A549 (cell line): ENCODE data around the gene LRRC40. TPM values are rescaled to one million over a fixed set of nuclear protein-coding genes. Genes with fewer than 3 reads are reported as not detected.

Experiments
- ATAC-seq, 2 experiments: fragments of 200-7000 bp in 1 of 2; fragments of >200 bp in 1 of 2; cut with Nextera tagmentation in 1 of 2; cut with Tn5 transposase in 1 of 2; 3 replicates each; pipeline versions ENCODE4 v1.8.0 to v1.9.1; 2018 to 2020; ENCODE audit warnings: mild to moderate bottlenecking in 1 of 2, moderate library complexity in 1 of 2
- CTCF ChIA-PET: fragments of 300-600 bp; sonication (Branson Sonifier 250); formaldehyde crosslinking; extraction: SDS; loops from one replicate; lab custom pipeline; 2021; ENCODE audit warnings: antibody characterized with exemption, inconsistent platforms; lab: Yijun Ruan, JAX
- POLR2A ChIA-PET: fragments of 350-600 bp; formaldehyde crosslinking; extraction: SDS; loops from one replicate; lab custom pipeline; 2021; ENCODE audit warnings: antibody characterized with exemption, inconsistent platforms; lab: Yijun Ruan, JAX
- DNase-seq, 2 experiments: peaks; one replicate each; pipeline versions ENCODE4 v3.0.0 to v3.0.0-alpha.2; 2011 to 2016; ENCODE audit warnings: low read depth in 1 of 2, low spot score in 1 of 2
- FAIRE-seq: peaks from 2 replicates; lab custom pipeline; 2011; peaks lifted over from hg19 to GRCh38; lab: Jason Lieb, UNC
- H3K27ac ChIP-seq, 2 experiments: fragments of >200 bp; sonication (Bioruptor Twin); formaldehyde crosslinking; 3 replicates each; pipeline ENCODE4 v1.5.1; 2016 to 2017
- H3K4me1 ChIP-seq: fragments of >200 bp; sonication (Bioruptor Twin); formaldehyde crosslinking; 3 replicates; pipeline ENCODE4 v1.6.1; 2016
- H3K4me2 ChIP-seq: fragments of >200 bp; sonication (Bioruptor Twin); formaldehyde crosslinking; 3 replicates; pipeline ENCODE4 v1.6.1; 2016
- H3K4me3 ChIP-seq: fragments of >200 bp; sonication (Bioruptor Twin); formaldehyde crosslinking; 3 replicates; pipeline ENCODE4 v1.5.1; 2016
- H3K9me3 ChIP-seq: fragments of >200 bp; sonication (Bioruptor Twin); formaldehyde crosslinking; 3 replicates; pipeline ENCODE4 v1.6.1; 2016
- ATOH8 ChIP-seq: fragments of 250-450 bp; sonication (Bioruptor Pico); IDR thresholded peaks from 2 replicates; pipeline ENCODE4 v1.5.0; 2020; ENCODE audit warnings: low read depth, mild to moderate bottlenecking, moderate library complexity
- BHLHE40 ChIP-seq: IDR thresholded peaks from 2 replicates; pipeline ENCODE4 v1.6.1; 2012; ENCODE audit warnings: low read depth, low read length, inconsistent platforms
- CBX8 ChIP-seq: fragments of 200-600 bp; sonication (generic); IDR thresholded peaks from 2 replicates; pipeline ENCODE4 v1.6.1; 2016
- CEBPB ChIP-seq, 2 experiments: fragments of >200 bp in 1 of 2; sonication (Bioruptor Twin) in 1 of 2; formaldehyde crosslinking in 1 of 2; IDR thresholded peaks; 2 replicates each; pipeline ENCODE4 v1.6.1; 2012 to 2016
- FOSL2 ChIP-seq, 2 experiments: fragments of 450-650 bp in 1 of 2; fragments of >200 bp in 1 of 2; sonication (Bioruptor Twin) in 1 of 2; formaldehyde crosslinking; IDR thresholded peaks; 2 replicates each; pipeline versions ENCODE4 v1.5.0 to v1.6.1; 2016 to 2020; ENCODE audit warnings: mild to moderate bottlenecking in 1 of 2, moderate library complexity in 1 of 2
- HMGXB4 ChIP-seq: fragments of 250-450 bp; sonication (Bioruptor Pico); IDR thresholded peaks from 2 replicates; pipeline ENCODE4 v1.5.0; 2021; ENCODE audit warnings: mild to moderate bottlenecking, moderate library complexity, borderline replicate concordance
- HOXB5 ChIP-seq: fragments of 250-450 bp; sonication (Bioruptor Pico); IDR thresholded peaks from 2 replicates; pipeline ENCODE4 v1.5.0; 2020; ENCODE audit warnings: mild to moderate bottlenecking, moderate library complexity
- JUN ChIP-seq, 2 experiments: fragments of >200 bp; sonication (Bioruptor Twin); formaldehyde crosslinking; IDR thresholded peaks; 2 replicates in 1 of 2; 3 replicates in 1 of 2; pipeline ENCODE4 v1.6.1; 2016 to 2017
- JUNB ChIP-seq: fragments of >200 bp; sonication (Bioruptor Twin); formaldehyde crosslinking; IDR thresholded peaks from 2 replicates; pipeline ENCODE4 v1.6.1; 2016
- KDM5A ChIP-seq: fragments of 200-600 bp; sonication (generic); IDR thresholded peaks from 2 replicates; pipeline ENCODE4 v1.6.1; 2016; ENCODE audit warnings: antibody characterized with exemption, mild to moderate bottlenecking
- MAFK ChIP-seq: fragments of 450-650 bp; IDR thresholded peaks from 2 replicates; pipeline ENCODE4 v1.6.1; 2014; ENCODE audit not compliant: partially characterized antibody
- MYC ChIP-seq: IDR thresholded peaks from 2 replicates; pipeline ENCODE4 v1.6.1; 2012; ENCODE audit warnings: mild to moderate bottlenecking, inconsistent platforms, low read length, improper control_type of control experiment, borderline replicate concordance
- NR3C1 ChIP-seq: fragments of >200 bp; sonication (Bioruptor Twin); formaldehyde crosslinking; IDR thresholded peaks from 3 replicates; pipeline ENCODE4 v1.6.1; 2017
- PHF8 ChIP-seq: fragments of 200-600 bp; sonication (generic); IDR thresholded peaks from 2 replicates; pipeline ENCODE4 v1.6.1; 2016; ENCODE audit warnings: low read depth, mild to moderate bottlenecking, antibody characterized with exemption, moderate library complexity, borderline replicate concordance
- POLR2A ChIP-seq: IDR thresholded peaks from 2 replicates; pipeline ENCODE4 v1.6.1; 2012; ENCODE audit warnings: mild to moderate bottlenecking, low read length
- RAD21 ChIP-seq, 2 experiments: fragments of >200 bp in 1 of 2; sonication (Bioruptor Twin) in 1 of 2; formaldehyde crosslinking in 1 of 2; IDR thresholded peaks in 1 of 2; conservative IDR thresholded peaks in 1 of 2; 2 replicates in 1 of 2; 3 replicates in 1 of 2; pipeline ENCODE4 v1.6.1; 2012 to 2018; ENCODE audit warnings: inconsistent platforms in 1 of 2
- RCOR1 ChIP-seq: fragments of 150-350 bp; IDR thresholded peaks from 2 replicates; pipeline ENCODE4 v1.6.1; 2014; ENCODE audit warnings: antibody characterized with exemption, low read length, low read depth
- RFX5 ChIP-seq: fragments of 450-650 bp; IDR thresholded peaks from 2 replicates; pipeline ENCODE4 v1.7.1; 2014; ENCODE audit warnings: antibody characterized with exemption, mild to moderate bottlenecking, moderate library complexity
- SREBF2 ChIP-seq: fragments of 450-650 bp; IDR thresholded peaks from 2 replicates; pipeline ENCODE4 v1.6.1; 2014; ENCODE audit warnings: mild to moderate bottlenecking, moderate library complexity
- TFCP2L1 ChIP-seq: fragments of 250-450 bp; sonication (Bioruptor Pico); IDR thresholded peaks from 2 replicates; pipeline ENCODE4 v1.5.0; 2021; ENCODE audit warnings: mild to moderate bottlenecking
- ZC3H11A ChIP-seq: fragments of 450-650 bp; IDR thresholded peaks from 2 replicates; pipeline ENCODE4 v1.6.1; 2014; ENCODE audit warnings: antibody characterized with exemption, mild to moderate bottlenecking
- ZNF302 ChIP-seq: fragments of 250-450 bp; sonication (Bioruptor Pico); IDR thresholded peaks from 2 replicates; pipeline ENCODE4 v1.9.0; 2021; ENCODE audit warnings: inconsistent platforms, mild to moderate bottlenecking, moderate library complexity
- WGBS: methylation state at CpG from one replicate; pipeline ENCODE4 v1.1.6; 2017; ENCODE audit errors: missing lambda C conversion rate; 5-methylcytosine and 5-hydroxymethylcytosine counted together
- polyA minus RNA-seq: library from RNA; depleted of rRNA, polyadenylated mRNA; stranded (reverse); fragments of >200 nt; gene quantifications from 2 replicates; pipeline ENCODE4 v1.2.3, GENCODE V29; 2011; rRNA and poly(A)+ RNA removed
- polyA plus RNA-seq, 4 experiments: library from polyadenylated mRNA; depleted of rRNA in 3 of 4; stranded (reverse); fragments of >200 nt; fragmentation: RNase III in 1 of 4; extraction: RNeasy Plus Mini Kit Qiagen cat#74134 plus additional on column Dnase treatment in 1 of 4; gene quantifications; 2 replicates in 3 of 4; 3 replicates in 1 of 4; pipeline ENCODE4 v1.2.3, GENCODE V29; 2011 to 2017
- TF ChIP-seq, protein P1 (sequence below): fragments of >200 bp; sonication (Bioruptor Twin); formaldehyde crosslinking; IDR thresholded peaks from 3 replicates; pipeline ENCODE4 v1.6.1; 2016
- TF ChIP-seq, protein P2 (sequence below): IDR thresholded peaks from 2 replicates; pipeline ENCODE4 v1.6.1; 2012
- TF ChIP-seq, protein P3 (sequence below): fragments of 200-600 bp; sonication (generic); IDR thresholded peaks from 2 replicates; pipeline ENCODE4 v1.6.1; 2016; ENCODE audit warnings: antibody characterized with exemption, mild to moderate bottlenecking, moderate library complexity

The LRRC40 gene
- polyA plus RNA-seq (2011; rRNA removed) = 16.3 and 25.3 TPM in 2 replicates
- 4.8 and 4.9 TPM in 2 replicates for polyA plus RNA-seq (2012; cell fraction: cytosol; rRNA removed)
- 2.7 and 6.2 TPM in 2 replicates for polyA plus RNA-seq (2012; cell fraction: nucleus; rRNA removed)
- 10.6 to 11.7 TPM (median 11.0 TPM) in 3 replicates for polyA plus RNA-seq (2017; fragmentation: RNase III; extraction: RNeasy Plus Mini Kit Qiagen cat#74134 plus additional on column Dnase treatment)
- polyA minus RNA-seq = 4.2 and 5.8 TPM in 2 replicates

DNA sequence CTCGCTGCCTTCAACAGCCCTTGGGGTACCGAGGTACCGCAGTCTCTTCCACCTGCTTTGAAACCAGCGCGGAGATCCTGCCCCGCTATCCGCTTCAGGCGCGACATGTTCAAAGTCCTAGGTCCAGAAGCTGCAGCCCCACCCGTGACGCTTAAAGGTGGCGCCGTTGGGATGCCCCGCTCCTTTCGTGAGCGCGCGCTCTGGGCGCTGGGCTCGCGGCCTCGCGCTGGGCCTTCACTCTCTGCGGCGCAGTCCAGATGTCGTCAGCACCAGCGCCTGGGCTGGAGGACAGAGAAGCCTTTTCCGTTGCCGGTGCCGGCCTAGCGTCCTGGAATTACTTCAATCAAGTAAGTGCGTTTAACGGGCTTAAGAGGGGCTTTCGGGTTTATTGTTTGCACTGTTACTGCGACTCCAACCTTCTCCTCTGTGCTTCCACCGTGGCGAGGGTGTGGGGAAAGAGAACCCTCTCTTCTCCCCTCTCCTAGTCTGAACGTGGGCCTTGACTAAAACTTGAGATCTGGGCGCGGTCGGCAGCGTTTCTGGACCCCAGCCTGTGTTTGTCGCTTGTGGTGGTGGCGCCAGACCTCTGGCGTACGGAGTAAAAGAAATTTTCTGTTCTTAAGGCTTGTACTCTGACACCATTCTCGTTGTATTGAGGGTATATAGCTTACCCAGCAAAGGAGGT lies at the start of gene LRRC40:
LRRC40 (minus strand) TSS at position 146 of the 685 bp plus-strand sequence; CDS start at position 107, 39 bp downstream.
- ChIA-PET CTCF (no interaction called here), POLR2A (interaction anchor here (2.8 kb wide), 1 partner anchor 16 kb away, joined by 15 read pairs; the partner anchor contains the start of gene SRSF11)
- TF ChIP-seq CEBPB (IDR thresholded peaks at IDR 0.05) = no peak
- no peak; the same call in 1 of the 2 replicates for TF ChIP-seq RFX5
- TF ChIP-seq RCOR1 = no peak
- no peak for TF ChIP-seq ATOH8 (CRISPR knock-in tag)
- TF ChIP-seq, protein P1, sequence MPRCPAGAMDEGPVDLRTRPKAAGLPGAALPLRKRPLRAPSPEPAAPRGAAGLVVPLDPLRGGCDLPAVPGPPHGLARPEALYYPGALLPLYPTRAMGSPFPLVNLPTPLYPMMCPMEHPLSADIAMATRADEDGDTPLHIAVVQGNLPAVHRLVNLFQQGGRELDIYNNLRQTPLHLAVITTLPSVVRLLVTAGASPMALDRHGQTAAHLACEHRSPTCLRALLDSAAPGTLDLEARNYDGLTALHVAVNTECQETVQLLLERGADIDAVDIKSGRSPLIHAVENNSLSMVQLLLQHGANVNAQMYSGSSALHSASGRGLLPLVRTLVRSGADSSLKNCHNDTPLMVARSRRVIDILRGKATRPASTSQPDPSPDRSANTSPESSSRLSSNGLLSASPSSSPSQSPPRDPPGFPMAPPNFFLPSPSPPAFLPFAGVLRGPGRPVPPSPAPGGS = peak; percentile 75; the same call in 1 of the 3 replicates
- TF ChIP-seq POLR2A = peak; percentile 57
- TF ChIP-seq TFCP2L1 (CRISPR knock-in tag) = no peak
- no peak for TF ChIP-seq NR3C1
- peak; percentile 59; the same call in 1 of the 2 replicates for TF ChIP-seq PHF8
- TF ChIP-seq HOXB5 (CRISPR knock-in tag) = no peak
- TF ChIP-seq FOSL2 (IDR thresholded peaks at IDR 0.05) = no peak
- TF ChIP-seq FOSL2 (CRISPR knock-in tag; IDR thresholded peaks at IDR 0.05) = no peak
- TF ChIP-seq JUN (IDR thresholded peaks at IDR 0.05) = peak; percentile 15 to 64; a peak in 3 of 5 replicates
- TF ChIP-seq MYC = peak; percentile 72; the same call in 1 of the 2 replicates
- no peak for TF ChIP-seq HMGXB4 (CRISPR knock-in tag)
- no peak for TF ChIP-seq ZNF302 (CRISPR knock-in tag)
- peak; percentile 38; the same call in 1 of the 2 replicates for TF ChIP-seq KDM5A
- no peak for TF ChIP-seq MAFK
- TF ChIP-seq CBX8 = no peak
- TF ChIP-seq, protein P2, sequence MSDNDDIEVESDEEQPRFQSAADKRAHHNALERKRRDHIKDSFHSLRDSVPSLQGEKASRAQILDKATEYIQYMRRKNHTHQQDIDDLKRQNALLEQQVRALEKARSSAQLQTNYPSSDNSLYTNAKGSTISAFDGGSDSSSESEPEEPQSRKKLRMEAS = peak; percentile 81
- H3K4me2 ChIP-seq = peak within 1 kb of the TSS; percentile 93
- 1% methylated on average over 13 of the region's 47 CpGs for WGBS
- DNase-seq = peak; percentile 72 to 93
- ATAC-seq = peak; percentile 98 to 99
- peaks cover 13% of the 10 kb centered on the region; the same call in 2 of the 3 replicates for H3K4me1 ChIP-seq
- peak within 1 kb of the TSS; percentile 86 to 97 for H3K27ac ChIP-seq
- H3K4me3 ChIP-seq = peak within 1 kb of the TSS; percentile 84
- no peak for FAIRE-seq
- no peaks in the 10 kb centered on the region for H3K9me3 ChIP-seq

- FAIRE-seq = no peak
- TF ChIP-seq RCOR1 (no peak), MYC (no peak), JUN (IDR thresholded peaks at IDR 0.05) (no peak), ZC3H11A (no peak), POLR2A (no peak), NR3C1 (no peak), RAD21 (conservative IDR thresholded peaks at IDR 0.05 in 1 of 2, IDR thresholded peaks at IDR 0.05 in 1 of 2) (no peak), SREBF2 (no peak), BHLHE40 (no peak), JUNB (no peak)
- TF ChIP-seq, protein P3, sequence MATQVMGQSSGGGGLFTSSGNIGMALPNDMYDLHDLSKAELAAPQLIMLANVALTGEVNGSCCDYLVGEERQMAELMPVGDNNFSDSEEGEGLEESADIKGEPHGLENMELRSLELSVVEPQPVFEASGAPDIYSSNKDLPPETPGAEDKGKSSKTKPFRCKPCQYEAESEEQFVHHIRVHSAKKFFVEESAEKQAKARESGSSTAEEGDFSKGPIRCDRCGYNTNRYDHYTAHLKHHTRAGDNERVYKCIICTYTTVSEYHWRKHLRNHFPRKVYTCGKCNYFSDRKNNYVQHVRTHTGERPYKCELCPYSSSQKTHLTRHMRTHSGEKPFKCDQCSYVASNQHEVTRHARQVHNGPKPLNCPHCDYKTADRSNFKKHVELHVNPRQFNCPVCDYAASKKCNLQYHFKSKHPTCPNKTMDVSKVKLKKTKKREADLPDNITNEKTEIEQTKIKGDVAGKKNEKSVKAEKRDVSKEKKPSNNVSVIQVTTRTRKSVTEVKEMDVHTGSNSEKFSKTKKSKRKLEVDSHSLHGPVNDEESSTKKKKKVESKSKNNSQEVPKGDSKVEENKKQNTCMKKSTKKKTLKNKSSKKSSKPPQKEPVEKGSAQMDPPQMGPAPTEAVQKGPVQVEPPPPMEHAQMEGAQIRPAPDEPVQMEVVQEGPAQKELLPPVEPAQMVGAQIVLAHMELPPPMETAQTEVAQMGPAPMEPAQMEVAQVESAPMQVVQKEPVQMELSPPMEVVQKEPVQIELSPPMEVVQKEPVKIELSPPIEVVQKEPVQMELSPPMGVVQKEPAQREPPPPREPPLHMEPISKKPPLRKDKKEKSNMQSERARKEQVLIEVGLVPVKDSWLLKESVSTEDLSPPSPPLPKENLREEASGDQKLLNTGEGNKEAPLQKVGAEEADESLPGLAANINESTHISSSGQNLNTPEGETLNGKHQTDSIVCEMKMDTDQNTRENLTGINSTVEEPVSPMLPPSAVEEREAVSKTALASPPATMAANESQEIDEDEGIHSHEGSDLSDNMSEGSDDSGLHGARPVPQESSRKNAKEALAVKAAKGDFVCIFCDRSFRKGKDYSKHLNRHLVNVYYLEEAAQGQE = no peak
- TF ChIP-seq, protein P1 = no peak
These were observed 43.4 kb upstream of the LRRC40 start for GRCh38 chr1:70248729-70249128.

More at GRCh38 chr1:70248729-70249128, 43.4 kb upstream of the LRRC40 start:
- ATAC-seq (no peak), DNase-seq (no peak)
- H3K4me3 ChIP-seq = no peak overlapping the region
- ChIA-PET POLR2A (no interaction called here), CTCF (no interaction called here)
- H3K9me3 ChIP-seq = no peaks in the 10 kb centered on the region
- WGBS = 84% methylated on average over 4 of the region's 4 CpGs
- no peaks in the 10 kb centered on the region for H3K4me1 ChIP-seq
- no peak overlapping the region for H3K4me2 ChIP-seq
- H3K27ac ChIP-seq = no peak overlapping the region
